Activated T-cell treated with anti-CD3 and anti-CD28 coated beads, Interleukin-2, amount 50 U/mL, for 48 hours (primary cell): ENCODE data around the gene PCK2.

ENCODE experiments used
- DNase-seq, 2 experiments: peaks; one replicate each; pipeline ENCODE4 v3.0.0-alpha.2; 2020

Gene PCK2

DNA sequence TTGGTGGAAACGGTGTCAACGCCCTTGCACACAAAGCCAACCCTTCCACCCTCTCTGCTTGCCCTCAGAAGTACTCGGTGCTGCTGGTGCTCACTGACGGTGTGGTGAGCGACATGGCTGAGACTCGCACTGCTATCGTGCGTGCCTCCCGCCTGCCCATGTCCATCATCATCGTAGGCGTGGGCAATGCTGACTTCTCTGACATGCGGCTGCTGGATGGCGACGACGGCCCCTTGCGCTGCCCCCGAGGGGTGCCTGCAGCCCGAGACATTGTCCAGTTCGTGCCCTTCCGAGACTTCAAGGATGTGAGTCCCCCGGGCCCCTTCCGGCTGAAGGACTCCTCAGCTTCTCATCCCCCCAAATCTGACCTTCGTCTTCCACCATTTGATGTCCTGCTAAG is 17.0 kb upstream of the PCK2 start:
- no peak for DNase-seq

DNA sequence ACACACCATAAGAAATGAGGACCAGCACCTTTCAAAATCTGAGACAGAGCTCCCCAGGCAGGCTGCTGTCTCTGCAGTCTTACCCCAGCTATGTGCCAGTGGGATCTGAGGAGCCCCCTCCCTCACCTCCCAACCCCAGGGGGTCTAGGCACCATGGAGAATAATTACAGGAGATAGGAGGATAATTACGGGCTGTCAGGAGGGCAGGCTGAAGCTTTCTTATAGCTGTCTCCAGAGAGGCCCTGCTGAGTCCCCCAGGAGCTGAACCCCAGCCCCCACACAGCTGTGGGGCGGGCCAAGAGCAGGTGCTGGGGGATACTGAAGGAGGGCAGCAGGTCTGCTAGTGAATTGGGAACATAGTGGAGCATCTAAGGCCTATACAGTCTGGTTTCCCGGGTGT is 16.0 kb upstream of the PCK2 start:
- no peak for DNase-seq

DNA sequence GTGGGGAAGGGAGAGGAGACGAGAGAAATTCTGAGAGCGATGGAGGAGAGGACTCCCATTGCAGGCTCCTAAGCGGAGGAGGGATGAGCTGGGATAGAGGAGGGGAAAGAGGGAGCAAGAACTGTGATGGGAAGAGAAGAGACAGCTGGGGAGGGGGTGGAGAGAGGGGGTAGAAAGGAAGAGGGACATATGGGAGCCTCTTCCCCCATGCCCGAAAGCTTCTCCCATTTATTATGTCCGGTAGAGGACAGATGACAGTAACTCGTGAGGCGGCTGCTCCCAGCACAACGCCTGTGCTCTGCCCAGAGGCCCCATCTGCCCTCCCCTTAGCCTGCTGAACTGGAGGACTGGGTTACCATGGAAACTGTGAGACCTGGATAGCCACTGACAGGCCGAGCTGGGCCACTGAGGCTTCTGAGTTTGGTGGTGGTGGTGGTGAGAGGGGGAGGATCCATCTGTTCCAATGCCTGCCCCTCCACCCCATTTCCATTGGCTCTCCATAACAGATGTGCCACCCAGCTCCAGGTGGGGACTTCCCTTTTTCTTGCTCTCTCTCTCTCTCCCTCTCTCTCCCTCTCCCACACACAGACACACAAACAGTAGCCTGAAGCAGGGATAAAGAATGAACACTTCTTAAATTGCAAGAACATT is 14.5 kb upstream of the PCK2 start:
- DNase-seq = no peak

DNA sequence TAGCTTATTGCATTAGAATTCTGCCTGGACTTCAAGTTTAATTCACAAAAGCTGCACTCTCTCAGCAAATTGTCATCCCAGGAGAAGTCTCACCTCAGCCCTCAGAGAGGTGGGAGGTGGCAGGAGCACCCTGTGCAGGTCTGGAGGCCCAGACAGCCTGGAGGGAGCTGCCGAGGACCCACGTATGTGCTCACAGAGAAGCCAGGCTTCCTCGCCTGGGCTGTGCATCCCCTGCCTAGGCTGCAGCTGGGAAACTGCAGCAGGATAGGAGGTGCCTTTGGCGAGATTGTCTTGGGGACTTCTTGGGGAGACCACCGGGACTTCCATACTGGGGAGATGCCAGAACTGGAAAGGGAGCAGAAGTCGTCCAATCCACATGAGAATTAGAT is 14.0 kb upstream of the PCK2 start:
- DNase-seq = no peak

DNA sequence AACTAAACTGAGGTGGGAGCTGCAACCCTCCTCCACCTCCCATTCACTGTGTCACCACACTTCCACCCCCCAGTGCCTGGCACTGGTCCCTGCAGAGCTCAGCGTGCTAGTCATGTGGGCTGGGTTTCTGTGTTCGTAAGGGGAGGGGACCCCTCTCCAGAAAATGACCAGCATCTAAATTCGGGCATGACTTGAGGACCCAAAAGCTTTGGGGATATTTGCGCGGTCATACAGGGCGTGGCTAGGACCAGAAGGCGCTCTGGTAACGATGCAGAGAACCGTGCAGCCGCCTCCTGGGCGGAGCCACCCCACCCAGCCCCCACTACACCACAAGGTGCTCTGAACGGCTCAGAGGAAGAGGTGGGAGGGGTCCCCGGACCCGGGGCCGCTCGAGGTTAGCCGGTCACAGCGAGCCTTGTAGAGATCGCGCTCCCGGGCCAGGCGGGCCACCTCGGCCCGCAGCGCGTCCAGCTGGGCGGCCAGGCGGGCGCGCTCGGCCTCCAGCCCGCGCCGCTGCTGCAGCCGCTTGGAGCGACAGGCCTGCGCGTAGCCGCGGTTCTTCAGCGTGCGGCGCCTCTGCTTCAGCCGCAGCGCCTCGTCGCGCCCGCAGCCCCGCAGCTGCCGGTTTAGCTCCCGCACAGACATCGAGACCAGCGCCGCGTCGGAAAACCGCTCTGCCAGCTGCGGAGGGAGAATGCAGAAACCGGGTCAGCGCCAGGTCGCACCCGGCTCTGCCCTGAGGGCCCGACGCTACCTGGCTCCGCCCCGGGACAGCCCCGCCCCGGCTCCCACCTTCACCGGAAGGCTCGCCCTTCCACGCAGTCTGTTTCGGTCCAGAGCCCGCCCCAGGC is 13.0 kb upstream of the PCK2 start:
- DNase-seq = peak; percentile 82 to 86

DNA sequence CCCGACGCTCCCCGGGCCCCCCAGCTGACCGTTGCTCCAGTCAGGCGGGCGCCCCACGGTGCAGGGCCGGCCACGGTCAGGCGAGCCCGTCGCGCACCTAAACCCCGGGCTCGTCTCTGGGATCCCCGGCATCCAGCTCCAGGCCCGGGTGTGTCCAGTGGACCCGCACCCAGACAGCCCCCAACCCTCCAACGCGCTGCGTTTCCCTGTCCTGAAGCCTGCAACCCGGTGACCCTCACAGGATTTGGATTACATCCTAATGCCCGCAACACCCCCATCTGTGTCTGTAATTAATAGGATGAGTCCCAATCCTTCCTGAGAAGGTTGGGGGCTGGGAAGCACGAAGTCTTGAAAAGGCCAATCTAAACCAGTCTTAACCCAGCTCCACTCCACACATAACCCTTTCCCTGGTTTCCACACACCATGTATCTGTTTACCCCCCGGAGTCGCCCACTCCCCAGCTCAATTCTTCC is 12.3 kb upstream of the PCK2 start:
- no peak for DNase-seq

DNA sequence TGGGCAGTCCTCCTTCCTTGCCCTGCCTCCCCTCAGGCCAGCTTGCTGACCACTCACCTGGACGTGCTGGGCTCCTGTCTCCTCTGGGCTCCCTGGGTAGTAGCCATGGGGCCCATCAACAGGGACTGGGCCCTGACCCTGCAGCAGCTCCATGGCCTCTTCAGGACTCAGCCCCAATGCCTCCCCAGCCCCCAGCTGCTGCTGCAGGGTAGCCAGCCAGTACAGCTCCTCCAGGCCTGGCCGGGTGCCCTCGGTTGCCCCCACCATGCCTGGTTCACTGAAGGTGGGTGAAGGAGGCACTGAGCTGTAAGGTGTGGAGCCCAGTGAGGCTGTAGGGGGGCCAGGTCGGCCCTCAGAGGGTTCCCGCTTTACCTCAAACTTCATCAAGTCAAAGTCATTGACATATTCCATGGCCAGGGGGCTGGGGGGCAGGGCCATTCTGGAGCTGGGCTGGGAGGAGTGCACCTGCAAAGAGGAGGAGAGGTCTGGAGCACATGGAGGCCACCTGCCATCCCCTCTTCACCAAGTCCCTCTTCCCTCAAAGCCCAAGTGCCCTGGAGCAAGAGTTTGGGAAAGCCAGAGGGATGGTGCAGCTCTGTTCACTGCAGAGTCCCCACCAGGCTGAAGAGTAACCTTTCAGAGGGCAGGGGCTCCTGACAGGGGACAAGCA is 11.6 kb upstream of the PCK2 start:
- no peak for DNase-seq

DNA sequence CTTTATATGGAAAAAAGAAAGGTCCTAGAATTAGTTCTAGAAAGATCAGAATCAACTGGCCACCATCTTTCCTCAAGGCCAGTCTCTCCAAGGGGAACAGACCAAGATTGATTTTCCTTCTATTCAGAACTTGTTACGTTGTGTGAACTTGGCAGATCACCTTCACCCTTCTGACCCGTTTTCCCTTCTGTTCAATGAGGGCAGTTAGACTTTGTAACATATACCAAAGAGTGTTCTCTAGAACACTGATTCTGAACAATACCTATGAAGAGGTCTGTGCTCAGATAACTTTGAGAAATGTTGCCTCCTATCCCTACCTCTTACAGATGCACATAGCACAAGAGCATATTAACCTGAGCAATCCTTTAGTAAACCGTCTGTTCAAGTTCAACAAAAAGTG is 10.6 kb upstream of the PCK2 start:
- DNase-seq = no peak

DNA sequence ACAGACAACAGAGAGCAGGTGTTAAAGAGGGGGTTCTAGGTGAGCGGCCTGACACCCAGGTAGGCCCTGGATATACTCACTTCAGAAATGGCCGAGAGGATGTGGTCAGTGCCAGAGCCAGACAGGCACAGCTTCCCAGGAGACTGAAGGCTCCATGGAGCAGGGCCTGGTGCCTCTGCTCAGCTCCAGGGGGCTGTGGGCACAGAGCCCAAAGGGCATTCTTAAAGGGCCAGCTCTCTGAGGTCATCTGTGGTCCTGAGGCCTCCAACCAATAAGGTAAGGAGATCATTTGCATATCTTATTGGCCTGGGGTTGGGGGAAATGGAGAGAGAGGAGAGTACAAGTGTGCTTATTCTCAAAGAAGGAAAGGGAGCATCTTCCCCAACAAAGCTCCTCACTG is 9.7 kb upstream of the PCK2 start:
- DNase-seq = no peak

DNA sequence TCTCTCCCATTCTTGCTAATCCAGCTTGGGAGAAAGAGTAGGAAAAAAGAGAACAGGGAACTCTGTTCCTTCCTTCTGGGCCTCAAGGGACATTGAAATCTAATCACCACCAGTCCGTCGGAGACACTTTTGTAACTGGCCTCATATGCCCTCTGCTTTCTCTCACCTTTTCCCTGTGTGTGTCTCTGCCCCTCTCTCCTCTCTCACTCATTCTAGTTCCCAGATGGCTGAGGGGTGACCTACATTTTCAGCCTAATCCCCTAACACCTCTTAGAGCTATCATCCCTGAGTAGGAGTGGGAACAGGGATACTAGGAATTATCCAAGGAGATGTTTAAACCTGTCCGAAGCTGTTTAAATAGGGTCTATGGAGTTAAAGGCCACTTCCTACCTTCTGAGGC is 8.9 kb upstream of the PCK2 start:
- DNase-seq = no peak

DNA sequence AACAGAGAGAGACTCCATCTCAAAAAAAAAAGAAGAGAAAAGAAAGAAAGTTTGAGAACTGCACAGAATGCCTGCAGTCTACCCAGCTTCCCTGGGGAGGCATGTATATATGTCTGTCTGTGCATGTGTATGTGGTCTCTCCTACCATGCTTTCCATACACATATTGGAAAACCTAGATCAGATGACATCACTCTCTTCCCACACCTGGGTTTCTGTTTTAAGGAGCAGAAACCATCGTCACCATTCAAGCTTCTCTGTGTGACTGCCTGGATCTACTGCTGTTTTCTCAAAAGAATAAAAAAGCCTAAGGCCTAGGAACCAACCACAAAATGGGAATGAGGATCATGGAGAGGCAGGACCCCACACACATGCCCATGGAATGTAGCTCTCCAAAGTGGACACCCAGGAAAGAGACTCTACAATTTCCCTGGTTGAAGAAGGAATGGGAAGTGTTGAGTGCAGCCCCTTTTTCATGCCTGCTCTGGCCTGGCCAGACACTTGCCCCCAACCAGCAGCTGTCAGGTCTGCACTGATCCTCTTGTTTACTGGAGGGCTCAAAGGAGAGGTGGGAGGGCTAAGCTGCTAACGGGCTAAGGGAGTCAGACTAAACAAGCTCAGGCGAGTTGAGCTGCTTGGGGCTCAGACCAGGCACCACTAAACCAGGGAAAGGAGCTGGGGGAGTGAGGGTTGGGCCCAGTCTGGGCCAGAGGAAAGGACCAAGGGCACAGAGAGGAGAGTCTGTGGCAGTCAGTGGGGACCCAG is 7.7 kb upstream of the PCK2 start:
- DNase-seq = no peak

DNA sequence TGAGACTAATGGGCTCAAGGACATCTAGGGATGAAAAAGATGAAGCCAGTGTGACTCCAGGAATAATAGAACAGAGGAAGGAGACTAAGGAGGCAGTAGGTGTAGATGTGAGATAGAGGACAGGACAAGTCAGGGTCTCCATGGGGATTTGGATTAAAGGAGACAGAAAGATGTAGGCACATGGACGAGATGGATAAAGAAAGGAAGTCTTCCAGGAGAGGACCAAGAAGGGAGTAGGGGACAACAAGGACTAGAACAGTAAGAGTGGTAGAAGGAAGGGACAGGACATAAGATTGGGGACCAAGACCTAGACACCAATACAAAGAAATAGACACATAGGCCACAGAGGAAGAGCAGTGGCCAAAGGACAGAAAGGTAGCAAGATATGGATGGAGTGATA is 7.1 kb upstream of the PCK2 start:
- no peak for DNase-seq

DNA sequence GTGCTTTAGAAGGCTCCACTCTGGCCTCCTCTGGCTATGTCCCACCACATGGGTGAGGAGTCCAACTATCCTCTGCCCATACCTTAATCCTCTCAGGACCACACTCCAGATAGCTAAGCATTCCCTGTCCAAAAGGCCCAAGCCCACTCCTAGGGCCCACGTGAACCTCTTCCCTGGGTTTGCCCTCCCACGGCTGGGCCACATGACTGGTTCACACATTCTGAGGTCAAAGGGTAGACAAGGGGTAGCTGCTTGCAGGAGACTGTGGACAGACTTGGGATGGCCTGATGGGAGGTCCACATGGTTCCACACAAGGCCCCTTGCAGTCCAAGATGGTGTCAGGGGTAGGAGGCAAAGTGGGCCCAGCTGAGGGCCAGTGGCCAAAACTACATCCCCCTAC is 6.0 kb upstream of the PCK2 start:
- DNase-seq = no peak

DNA sequence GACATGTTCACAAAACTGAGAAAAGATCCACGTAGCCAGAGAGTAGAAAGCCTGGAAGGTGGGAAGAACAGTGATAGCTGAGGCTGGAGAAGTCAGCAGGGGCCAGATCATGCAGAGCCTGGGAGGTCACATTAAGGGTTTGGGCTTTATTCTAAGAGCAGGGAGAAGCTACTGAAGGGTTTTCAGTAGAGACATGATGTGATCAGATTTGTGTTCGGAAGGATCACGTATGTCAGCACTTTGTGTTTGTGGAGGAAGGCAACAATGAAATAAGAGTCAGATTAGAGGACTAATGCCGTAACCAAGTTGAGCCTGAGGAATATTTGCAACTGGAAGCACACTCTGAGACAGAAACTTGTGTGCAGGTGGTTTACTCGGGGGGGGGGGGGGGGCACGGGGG is 4.2 kb upstream of the PCK2 start:
- no peak for DNase-seq

DNA sequence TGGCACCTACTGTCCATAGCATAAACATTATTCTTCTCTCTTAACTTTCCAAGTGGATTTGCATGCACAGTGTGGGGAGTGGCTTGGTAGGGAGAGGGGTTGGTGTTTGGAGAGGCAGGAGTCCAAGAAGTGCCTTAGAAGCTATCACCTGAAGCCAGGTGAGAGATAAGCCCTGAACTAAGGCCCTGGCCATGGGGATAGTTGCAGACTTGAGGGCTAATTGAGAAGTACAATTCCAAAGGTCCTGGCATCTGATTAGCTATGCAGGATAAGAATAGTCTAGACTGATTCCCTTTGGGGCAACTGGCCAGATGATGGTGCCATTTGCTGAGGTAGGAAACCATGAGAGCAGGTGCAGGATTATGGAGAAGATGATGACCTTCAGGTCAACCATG is 2.0 kb upstream of the PCK2 start:
- DNase-seq = no peak

DNA sequence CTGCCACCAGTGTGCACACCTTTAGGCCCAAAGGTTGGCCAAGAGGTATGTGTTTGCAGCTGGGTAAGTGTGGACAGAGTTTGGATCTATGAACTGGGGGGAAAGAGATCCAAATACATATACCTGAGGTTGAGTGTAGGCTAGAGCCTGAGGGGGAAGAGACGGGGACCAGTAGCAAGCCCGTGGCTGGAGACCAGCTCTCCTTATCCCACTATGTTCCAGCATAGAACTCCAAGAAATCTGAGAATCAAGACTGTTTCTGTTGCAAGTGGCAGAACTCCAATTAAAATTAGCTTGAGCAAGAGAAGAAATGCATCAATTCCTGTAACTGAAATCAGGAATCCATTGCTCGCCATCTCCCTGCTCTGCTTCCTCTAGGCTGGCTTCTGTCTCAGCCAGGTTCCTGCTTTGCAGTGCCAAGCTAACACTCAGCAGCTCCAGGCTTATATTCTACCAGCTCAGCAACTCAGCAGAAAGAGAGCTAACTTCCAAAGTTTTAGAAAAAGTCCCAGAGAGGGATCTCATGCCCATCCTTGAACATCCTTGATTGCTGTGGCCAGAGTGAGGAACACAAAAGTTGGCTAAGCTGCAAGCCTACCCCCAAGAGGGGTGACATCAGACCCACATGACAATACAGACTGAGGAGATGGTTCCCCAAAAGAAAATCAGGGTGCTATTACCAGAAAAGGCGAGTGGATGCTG is 1.5 kb upstream of the PCK2 start:
- no peak for DNase-seq

DNA sequence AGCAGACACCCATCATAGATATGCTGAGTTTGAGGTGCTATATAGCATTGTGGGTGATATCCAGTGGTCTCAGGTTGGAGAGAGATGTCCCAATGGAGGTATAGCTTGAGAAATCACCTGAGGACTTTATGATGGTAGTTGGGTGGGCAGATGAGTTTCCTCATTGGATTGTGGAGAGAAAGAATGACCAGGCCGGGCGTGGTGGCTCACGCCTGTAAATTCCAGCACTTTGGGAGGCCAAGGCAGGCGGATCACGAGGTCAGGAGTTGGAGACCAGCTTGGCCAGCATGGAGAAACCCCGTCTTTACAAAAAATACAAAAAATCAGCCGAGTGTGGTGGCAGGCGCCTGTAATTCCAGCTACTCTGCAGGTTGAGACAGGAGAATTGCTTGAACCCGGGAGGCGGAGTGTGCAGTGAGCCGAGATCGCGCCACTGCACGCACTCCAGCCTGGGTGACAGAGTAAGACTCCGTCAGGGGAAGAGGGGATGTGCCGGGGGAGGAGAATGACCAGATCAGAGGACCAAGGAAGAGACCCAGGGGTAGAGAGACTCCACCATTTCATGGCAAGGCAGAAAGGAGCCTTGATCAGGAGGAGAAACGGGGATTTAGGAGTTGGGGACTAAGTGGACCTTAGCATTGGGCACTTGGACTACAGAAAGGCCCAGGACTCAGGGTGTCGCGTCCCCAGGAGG is 757 bp upstream of the PCK2 start:
- DNase-seq = no peak

DNA sequence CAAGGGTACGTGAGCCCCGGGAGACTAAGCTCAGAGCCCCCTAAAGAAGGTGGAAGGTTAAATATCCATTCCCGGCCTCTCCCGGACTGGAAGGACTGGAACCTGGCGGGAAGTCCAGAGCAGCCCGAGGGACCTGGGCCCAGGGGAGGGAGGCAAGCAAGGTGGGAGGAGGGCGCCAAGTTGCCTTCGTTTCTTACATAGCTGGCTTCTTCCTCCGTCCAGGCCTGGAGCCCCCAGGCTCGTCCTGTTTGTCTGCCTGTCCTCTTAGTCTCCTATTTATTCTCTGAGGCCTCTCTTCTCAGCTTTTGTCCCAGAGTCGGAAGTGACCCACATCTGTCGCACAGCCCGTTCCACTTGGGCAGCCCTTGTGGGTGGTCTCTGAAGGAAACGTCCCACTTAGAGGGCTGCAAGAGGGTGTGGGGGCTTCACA is 745 bp downstream of the PCK2 start:
- no peak for DNase-seq

DNA sequence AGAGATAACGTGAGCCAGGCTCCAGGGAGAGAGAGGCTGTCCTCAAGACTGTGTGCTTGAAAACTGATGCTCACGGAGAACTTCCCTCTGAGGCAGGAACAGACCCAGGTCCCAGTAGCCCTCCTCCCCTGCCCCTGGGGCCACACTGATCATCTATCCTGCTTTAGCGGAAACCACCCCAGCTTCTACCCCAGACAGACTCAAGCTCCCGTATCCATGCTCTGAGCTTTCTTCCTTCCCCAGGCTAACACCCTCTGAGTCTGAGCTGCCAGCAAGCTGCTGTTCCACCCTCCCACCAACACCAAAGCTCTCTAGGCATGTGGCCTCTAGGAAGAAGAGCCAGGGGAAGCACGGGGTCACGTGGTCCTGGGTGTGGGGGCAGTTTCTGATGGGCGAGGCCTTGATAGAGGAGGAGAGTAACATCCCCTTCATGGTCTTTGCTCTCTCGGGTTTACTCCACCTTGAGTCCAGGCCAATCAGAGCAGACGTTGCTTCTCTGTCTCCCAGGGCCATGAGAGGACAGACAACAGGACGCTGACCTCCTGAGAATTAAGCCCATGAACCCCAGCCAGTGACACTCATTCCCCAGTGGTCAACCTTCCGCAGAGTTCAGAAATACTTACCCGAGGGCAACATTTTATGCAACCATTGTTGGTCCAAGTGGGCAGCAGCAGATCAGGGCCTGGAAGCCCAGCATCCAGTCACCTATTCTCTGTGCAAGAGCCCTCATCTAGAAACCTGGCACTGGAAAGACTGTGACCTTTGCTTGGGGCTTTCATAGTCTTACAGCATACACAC is 1.4 kb downstream of the PCK2 start:
- peak; percentile 76 for DNase-seq

DNA sequence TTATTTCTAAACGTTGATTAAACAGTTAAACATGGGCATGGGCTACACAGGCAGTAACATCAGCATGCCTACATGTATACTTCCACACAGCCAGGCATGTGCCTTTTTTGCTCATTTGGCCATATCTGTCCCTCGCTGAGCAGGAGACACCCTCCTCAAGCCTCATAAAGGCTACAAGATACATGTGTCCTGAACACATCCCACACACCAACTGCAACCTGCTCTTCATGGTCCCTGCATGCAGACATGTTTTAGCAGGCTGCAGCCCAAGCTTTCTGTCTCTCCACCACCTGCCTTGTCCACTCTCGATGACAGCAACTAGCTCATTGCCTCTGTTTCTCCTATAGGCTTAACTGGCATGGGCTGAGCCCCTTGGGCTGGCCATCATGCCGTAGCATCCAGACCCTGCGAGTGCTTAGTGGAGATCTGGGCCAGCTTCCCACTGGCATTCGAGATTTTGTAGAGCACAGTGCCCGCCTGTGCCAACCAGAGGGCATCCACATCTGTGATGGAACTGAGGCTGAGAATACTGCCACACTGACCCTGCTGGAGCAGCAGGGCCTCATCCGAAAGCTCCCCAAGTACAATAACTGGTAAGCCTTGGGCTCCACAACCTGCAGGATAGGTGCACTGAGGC is 2.6 kb downstream of the PCK2 start:
- no peak for DNase-seq
